HEK293T (cell line): ENCODE results near the gene MAGEE1.

ENCODE experiments used
- ARNT ChIP-seq: fragments of 450-650 bp; IDR thresholded peaks from 2 replicates; pipeline ENCODE4 v1.6.1; 2017; ENCODE audit warnings: mild to moderate bottlenecking
- BHLHE40 ChIP-seq: fragments of 450-650 bp; IDR thresholded peaks from 2 replicates; pipeline ENCODE4 v1.6.1; 2016; ENCODE audit warnings: mild to moderate bottlenecking, moderate library complexity, borderline replicate concordance
- ELF4 ChIP-seq: fragments of 450-650 bp; IDR thresholded peaks from 2 replicates; pipeline ENCODE4 v1.6.1; 2017; ENCODE audit warnings: antibody characterized with exemption
- FOXK2 ChIP-seq: fragments of 450-650 bp; IDR thresholded peaks from 2 replicates; pipeline ENCODE4 v1.6.1; 2016; ENCODE audit warnings: mild to moderate bottlenecking
- FOXM1 ChIP-seq: fragments of 450-650 bp; IDR thresholded peaks from 2 replicates; pipeline ENCODE4 v1.6.1; 2017; ENCODE audit warnings: mild to moderate bottlenecking, borderline replicate concordance
- HDGF ChIP-seq: fragments of 450-650 bp; IDR thresholded peaks from 2 replicates; pipeline ENCODE4 v1.6.1; 2017; ENCODE audit warnings: antibody characterized with exemption, borderline replicate concordance
- L3MBTL2 ChIP-seq: fragments of 450-650 bp; conservative IDR thresholded peaks from 2 replicates; pipeline ENCODE4 v1.6.1; 2016; ENCODE audit warnings: mild to moderate bottlenecking
- NFRKB ChIP-seq: fragments of 450-650 bp; IDR thresholded peaks from 2 replicates; pipeline ENCODE4 v1.6.1; 2016; ENCODE audit warnings: mild to moderate bottlenecking, moderate library complexity
- SP1 ChIP-seq: fragments of 450-650 bp; IDR thresholded peaks from 2 replicates; pipeline ENCODE4 v1.6.1; 2017
- SUZ12 ChIP-seq: fragments of 450-650 bp; IDR thresholded peaks from 2 replicates; pipeline ENCODE4 v1.6.1; 2016; ENCODE audit warnings: mild to moderate bottlenecking
- TARDBP ChIP-seq: fragments of 450-650 bp; IDR thresholded peaks from 2 replicates; pipeline ENCODE4 v1.6.1; 2016
- ZNF384 ChIP-seq: fragments of 450-650 bp; IDR thresholded peaks from 2 replicates; pipeline ENCODE4 v1.6.1; 2016
- TF ChIP-seq, protein P1 (sequence below): fragments of 450-650 bp; IDR thresholded peaks from 2 replicates; pipeline ENCODE4 v1.6.1; 2016

DNA sequence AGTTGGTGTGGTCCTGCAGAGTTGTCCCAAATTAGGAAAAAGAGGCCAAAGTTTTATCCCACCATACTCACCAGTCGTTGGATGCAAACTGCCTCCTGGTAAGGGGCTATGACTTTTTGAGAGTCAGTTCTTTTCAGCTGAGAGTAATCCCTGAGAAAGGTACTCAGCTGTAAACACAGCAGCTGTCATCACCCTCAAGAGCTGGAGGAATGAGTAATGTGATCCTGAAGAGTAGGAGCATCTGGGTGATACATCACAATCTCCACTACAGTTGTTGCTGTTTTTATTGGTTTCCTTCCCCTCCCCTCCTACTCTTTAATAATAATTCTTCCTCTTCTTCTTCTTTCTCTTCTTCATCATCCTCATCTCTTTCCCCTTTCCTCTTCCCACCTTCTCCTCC lies 5.7 kb downstream of the MAGEE1 start:
- TF ChIP-seq SP1: no peak
- TF ChIP-seq FOXM1: no peak
- TF ChIP-seq SUZ12: no peak
- TF ChIP-seq, protein P1, sequence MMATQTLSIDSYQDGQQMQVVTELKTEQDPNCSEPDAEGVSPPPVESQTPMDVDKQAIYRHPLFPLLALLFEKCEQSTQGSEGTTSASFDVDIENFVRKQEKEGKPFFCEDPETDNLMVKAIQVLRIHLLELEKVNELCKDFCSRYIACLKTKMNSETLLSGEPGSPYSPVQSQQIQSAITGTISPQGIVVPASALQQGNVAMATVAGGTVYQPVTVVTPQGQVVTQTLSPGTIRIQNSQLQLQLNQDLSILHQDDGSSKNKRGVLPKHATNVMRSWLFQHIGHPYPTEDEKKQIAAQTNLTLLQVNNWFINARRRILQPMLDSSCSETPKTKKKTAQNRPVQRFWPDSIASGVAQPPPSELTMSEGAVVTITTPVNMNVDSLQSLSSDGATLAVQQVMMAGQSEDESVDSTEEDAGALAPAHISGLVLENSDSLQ: no peak
- TF ChIP-seq L3MBTL2: no peak
- no peak for TF ChIP-seq BHLHE40
- TF ChIP-seq ELF4: no peak
- TF ChIP-seq NFRKB: no peak
- no peak for TF ChIP-seq HDGF
- no peak for TF ChIP-seq FOXK2
- TF ChIP-seq ARNT: no peak
- TF ChIP-seq TARDBP: no peak
- no peak for TF ChIP-seq ZNF384
